ENCODE measurements around the gene RHOBTB3.
"Not testable (repeated sequence)": the region's sequence is repeated elsewhere in the genome, so short reads cannot be mapped to it uniquely, and the experiment has no call there.

Gene RHOBTB3

GRCh38 chr5:95810305-95811125, 79.4 kb downstream of the RHOBTB3 start:
- Histone ChIP-seq H3K9ac (ENCODE audit: insufficient read length) (no peak overlapping the region), H3K36me3 (ENCODE audit: insufficient read depth, low read length) (no peaks in the 10 kb centered on the region; the same call in 1 of the 2 replicates), H3K27ac (no peak overlapping the region), H3K4me3 (no peak overlapping the region), H3K9me3 (ENCODE audit: low read depth, low read length) (no peaks in the 10 kb centered on the region)
- DNase-seq (ENCODE audit: low read depth, low spot score) = no peak
- no peak for TF ChIP-seq EZH2 (IDR thresholded peaks at IDR 0.05)
- TF ChIP-seq POLR2AphosphoS5 (IDR thresholded peaks at IDR 0.05; ENCODE audit: borderline replicate concordance, low read depth, low read length) = no peak
- TF ChIP-seq FOXP2 (optimal IDR thresholded peaks at IDR 0.05; ENCODE audit: control extremely low read depth, extremely low read length, insufficient read depth) = no peak

GRCh38 chr5:95811126-95811423, 79.9 kb downstream of the RHOBTB3 start:
- DNase-seq (ENCODE audit: low read depth, low spot score); H3K27ac ChIP-seq; H3K9ac ChIP-seq (ENCODE audit: insufficient read length); H3K9me3 ChIP-seq (ENCODE audit: low read depth, low read length); H3K36me3 ChIP-seq (ENCODE audit: insufficient read depth, low read length); H3K4me3 ChIP-seq: not testable (repeated sequence)

GRCh38 chr5:95811461-95812073, 80.4 kb downstream of the RHOBTB3 start:
- H3K9me3 ChIP-seq (ENCODE audit: low read depth, low read length); H3K27ac ChIP-seq; H3K9ac ChIP-seq (ENCODE audit: insufficient read length); H3K4me3 ChIP-seq; H3K36me3 ChIP-seq (ENCODE audit: insufficient read depth, low read length); DNase-seq (ENCODE audit: low read depth, low spot score): not testable (repeated sequence)

- H3K36me3 ChIP-seq (ENCODE audit: insufficient read depth, low read length) = no peaks in the 10 kb centered on the region; the same call in 1 of the 2 replicates
- TF ChIP-seq FOXP2 (optimal IDR thresholded peaks at IDR 0.05; ENCODE audit: control extremely low read depth, extremely low read length, insufficient read depth) (no peak), EZH2 (IDR thresholded peaks at IDR 0.05) (no peak)
- DNase-seq (ENCODE audit: low read depth, low spot score) = no peak
- no peak overlapping the region for H3K9ac ChIP-seq (ENCODE audit: insufficient read length)
- no peak overlapping the region for H3K4me3 ChIP-seq
- no peaks in the 10 kb centered on the region for H3K9me3 ChIP-seq (ENCODE audit: low read depth, low read length)
- no peak overlapping the region for H3K27ac ChIP-seq
Measured at GRCh38 chr5:95812074-95812471, 80.9 kb downstream of the RHOBTB3 start.

DNA sequence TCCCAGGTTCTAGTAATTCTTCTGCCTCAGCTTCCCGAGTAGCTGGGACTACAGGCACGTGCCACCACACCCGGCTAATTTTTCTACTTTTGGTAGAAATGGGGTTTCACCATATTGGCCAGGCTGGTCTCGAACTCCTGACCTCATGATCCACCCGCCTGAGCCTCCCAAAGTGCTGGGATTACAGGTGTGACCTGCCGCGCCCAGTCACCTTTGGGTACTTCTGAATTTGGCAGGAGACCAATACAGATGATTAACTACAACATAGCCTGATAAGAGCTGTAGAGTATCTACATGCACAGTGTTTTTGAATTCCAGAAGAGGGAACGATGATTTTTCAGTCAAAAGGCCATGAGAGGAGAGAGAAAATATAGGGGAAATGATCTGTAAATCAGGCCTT, 81.9 kb downstream of the RHOBTB3 start:
- not testable (repeated sequence) for H3K36me3 ChIP-seq (ENCODE audit: insufficient read depth, low read length); DNase-seq (ENCODE audit: low read depth, low spot score); H3K9me3 ChIP-seq (ENCODE audit: low read depth, low read length); H3K27ac ChIP-seq; H3K9ac ChIP-seq (ENCODE audit: insufficient read length); H3K4me3 ChIP-seq

DNA sequence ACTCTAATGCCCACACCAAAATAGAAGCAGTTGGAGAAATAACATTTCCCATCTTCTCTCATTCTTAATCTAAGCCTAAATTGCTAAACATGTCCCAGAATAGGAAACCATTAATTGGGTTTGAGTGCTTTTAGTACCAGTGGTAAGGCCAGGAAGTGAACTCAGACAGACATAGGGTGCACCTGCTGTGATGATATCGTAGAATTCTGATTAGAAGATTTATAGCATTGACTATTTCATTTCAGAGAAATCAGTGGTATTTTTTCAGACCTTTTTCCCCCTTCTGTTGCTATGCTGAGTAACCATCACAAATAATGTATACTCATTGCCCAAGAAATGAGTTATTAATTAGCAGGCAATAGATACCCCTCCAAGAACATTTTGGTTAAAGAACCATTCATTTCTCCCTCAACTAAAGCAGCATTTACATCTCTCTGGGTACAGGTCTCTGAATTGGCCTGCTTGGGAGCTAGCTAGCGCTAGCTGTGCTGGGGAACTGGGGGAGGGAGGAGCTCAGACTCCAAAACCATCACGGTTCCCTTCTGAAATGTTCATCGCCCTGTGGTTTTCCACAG, 84.1 kb downstream of the RHOBTB3 start:
- DNase-seq (ENCODE audit: low read depth, low spot score) = no peak
- H3K4me3 ChIP-seq = no peak overlapping the region
- H3K36me3 ChIP-seq (ENCODE audit: insufficient read depth, low read length) = no peaks in the 10 kb centered on the region; the same call in 1 of the 2 replicates
- H3K9me3 ChIP-seq (ENCODE audit: low read depth, low read length) = no peaks in the 10 kb centered on the region
- no peak overlapping the region for H3K27ac ChIP-seq
- H3K9ac ChIP-seq (ENCODE audit: insufficient read length) = no peak overlapping the region
- TF ChIP-seq EZH2 (IDR thresholded peaks at IDR 0.05) (no peak), POLR2AphosphoS5 (IDR thresholded peaks at IDR 0.05; ENCODE audit: borderline replicate concordance, low read depth, low read length) (no peak), FOXP2 (optimal IDR thresholded peaks at IDR 0.05; ENCODE audit: control extremely low read depth, extremely low read length, insufficient read depth) (no peak)

DNA sequence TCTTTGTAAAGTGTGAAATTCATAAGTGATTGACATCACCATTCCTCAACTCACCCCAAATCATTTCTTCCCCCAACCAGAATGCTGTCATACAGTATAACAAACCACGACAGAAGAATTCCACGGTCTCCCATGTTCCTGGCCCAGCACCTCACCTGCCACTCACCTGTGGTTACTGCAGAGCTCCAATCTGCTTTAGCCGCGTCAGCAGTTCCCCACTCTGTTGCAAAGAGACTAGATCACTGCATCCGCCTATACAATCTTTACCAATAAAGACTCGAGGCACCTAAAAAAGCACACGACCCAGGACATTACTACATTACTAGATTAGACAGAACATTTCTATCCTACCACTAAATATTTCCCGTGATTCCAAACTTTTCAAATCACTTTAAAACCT, 85.2 kb downstream of the RHOBTB3 start:
- no peak overlapping the region for H3K9ac ChIP-seq (ENCODE audit: insufficient read length)
- no peaks in the 10 kb centered on the region for H3K9me3 ChIP-seq (ENCODE audit: low read depth, low read length)
- no peak for DNase-seq (ENCODE audit: low read depth, low spot score)
- H3K27ac ChIP-seq = no peak overlapping the region
- H3K36me3 ChIP-seq (ENCODE audit: insufficient read depth, low read length) = no peaks in the 10 kb centered on the region; the same call in 1 of the 2 replicates
- no peak for TF ChIP-seq EZH2 (IDR thresholded peaks at IDR 0.05)
- no peak for TF ChIP-seq FOXP2 (optimal IDR thresholded peaks at IDR 0.05; ENCODE audit: control extremely low read depth, extremely low read length, insufficient read depth)
- TF ChIP-seq POLR2AphosphoS5 (IDR thresholded peaks at IDR 0.05; ENCODE audit: borderline replicate concordance, low read depth, low read length) = no peak
- H3K4me3 ChIP-seq = no peak overlapping the region

GRCh38 chr5:95816776-95817175, 85.6 kb downstream of the RHOBTB3 start:
- Histone ChIP-seq H3K4me3 (no peak overlapping the region), H3K27ac (no peak overlapping the region), H3K9me3 (ENCODE audit: low read depth, low read length) (no peaks in the 10 kb centered on the region), H3K9ac (ENCODE audit: insufficient read length) (no peak overlapping the region), H3K36me3 (ENCODE audit: insufficient read depth, low read length) (no peaks in the 10 kb centered on the region; the same call in 1 of the 2 replicates)
- TF ChIP-seq EZH2 (IDR thresholded peaks at IDR 0.05) (no peak), FOXP2 (optimal IDR thresholded peaks at IDR 0.05; ENCODE audit: control extremely low read depth, extremely low read length, insufficient read depth) (no peak), POLR2AphosphoS5 (IDR thresholded peaks at IDR 0.05; ENCODE audit: borderline replicate concordance, low read depth, low read length) (no peak)
- DNase-seq (ENCODE audit: low read depth, low spot score) = no peak

DNA sequence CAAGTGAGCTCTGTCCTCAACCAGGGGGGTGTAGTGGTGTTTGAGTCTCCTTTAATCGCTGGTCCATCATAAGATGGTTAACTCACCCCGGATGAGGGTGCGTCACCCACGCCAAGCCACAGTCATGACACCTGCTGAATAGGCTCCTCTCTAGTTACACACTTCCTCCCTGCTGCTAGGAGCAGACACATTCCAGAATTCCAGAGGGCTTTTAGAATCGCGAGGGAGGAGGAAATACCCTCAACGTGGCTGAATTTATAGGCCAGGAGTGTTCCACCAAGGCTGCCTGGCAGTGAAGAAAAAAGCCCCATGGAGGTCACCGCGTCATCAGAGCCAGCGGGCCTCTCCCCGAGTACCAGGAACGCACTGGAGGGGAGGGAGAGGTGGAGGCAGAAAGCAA, 86.3 kb downstream of the RHOBTB3 start:
- H3K9ac ChIP-seq (ENCODE audit: insufficient read length) = no peak overlapping the region
- H3K4me3 ChIP-seq = no peak overlapping the region
- no peaks in the 10 kb centered on the region for H3K9me3 ChIP-seq (ENCODE audit: low read depth, low read length)
- DNase-seq (ENCODE audit: low read depth, low spot score) = no peak
- no peak for TF ChIP-seq POLR2AphosphoS5 (IDR thresholded peaks at IDR 0.05; ENCODE audit: borderline replicate concordance, low read depth, low read length)
- TF ChIP-seq EZH2 (IDR thresholded peaks at IDR 0.05) = no peak
- no peak for TF ChIP-seq FOXP2 (optimal IDR thresholded peaks at IDR 0.05; ENCODE audit: control extremely low read depth, extremely low read length, insufficient read depth)
- no peaks in the 10 kb centered on the region; the same call in 1 of the 2 replicates for H3K36me3 ChIP-seq (ENCODE audit: insufficient read depth, low read length)
- no peak overlapping the region for H3K27ac ChIP-seq
